Measurements from ENCODE around the gene MAPKBP1.

Gene MAPKBP1

GRCh38 chr15:41805711-41806110 is 31.4 kb downstream of the MAPKBP1 start:
- FAIRE-seq (no peak), DNase-seq (ENCODE audit: insufficient read length, low spot score) (no peak)

DNA sequence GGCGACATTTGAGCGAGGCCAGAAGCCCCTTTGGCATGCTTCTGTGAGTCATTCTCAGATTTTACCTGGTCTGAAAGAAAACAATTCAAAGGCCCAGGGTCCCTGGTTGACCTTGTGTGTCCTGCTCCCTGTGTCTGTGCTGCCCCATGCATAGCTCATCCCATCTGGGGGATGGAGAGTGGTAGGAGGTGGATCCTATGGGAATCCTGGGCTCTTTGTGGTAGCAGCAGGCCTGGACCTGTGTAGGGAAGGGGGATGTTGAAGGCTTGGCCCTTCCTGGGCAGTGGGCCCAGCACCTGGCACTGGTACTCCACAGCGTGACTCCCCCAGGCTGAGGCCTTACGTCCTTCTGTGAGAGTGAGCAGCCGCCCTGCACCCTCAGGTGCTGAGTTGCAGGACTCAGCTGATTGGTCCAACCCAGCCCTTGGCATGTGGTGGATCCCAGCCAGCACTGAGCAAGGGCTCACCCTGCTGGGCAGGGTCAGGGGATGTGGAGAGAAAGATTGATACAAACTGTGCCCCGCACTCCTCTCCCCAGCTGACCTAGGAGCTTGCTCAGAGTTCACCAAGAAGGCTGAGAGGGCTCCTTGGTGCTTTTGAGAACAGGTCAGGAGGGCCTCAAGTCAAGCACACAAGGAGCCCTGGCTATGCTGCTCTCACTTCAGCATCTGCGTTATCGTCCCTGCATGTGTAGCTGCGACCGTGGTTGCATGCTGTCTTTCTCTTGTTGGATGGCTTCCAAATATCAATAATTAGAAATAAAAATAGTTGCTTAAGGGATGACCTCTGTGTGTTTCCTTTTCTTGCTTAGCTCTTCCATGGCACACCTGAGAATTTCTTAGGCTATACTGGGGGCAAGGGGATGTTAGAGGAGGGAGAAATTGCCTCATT is 32.3 kb downstream of the MAPKBP1 start:
- DNase-seq (ENCODE audit: insufficient read length, low spot score) (peak; percentile 60), FAIRE-seq (peak; percentile 44)

GRCh38 chr15:41809121-41809520 is 34.8 kb downstream of the MAPKBP1 start:
- no peak for FAIRE-seq
- DNase-seq (ENCODE audit: insufficient read length, low spot score) = no peak

GRCh38 chr15:41809526-41810220 is 35.4 kb downstream of the MAPKBP1 start:
- DNase-seq (ENCODE audit: insufficient read length, low spot score) = no peak
- no peak for FAIRE-seq

DNA sequence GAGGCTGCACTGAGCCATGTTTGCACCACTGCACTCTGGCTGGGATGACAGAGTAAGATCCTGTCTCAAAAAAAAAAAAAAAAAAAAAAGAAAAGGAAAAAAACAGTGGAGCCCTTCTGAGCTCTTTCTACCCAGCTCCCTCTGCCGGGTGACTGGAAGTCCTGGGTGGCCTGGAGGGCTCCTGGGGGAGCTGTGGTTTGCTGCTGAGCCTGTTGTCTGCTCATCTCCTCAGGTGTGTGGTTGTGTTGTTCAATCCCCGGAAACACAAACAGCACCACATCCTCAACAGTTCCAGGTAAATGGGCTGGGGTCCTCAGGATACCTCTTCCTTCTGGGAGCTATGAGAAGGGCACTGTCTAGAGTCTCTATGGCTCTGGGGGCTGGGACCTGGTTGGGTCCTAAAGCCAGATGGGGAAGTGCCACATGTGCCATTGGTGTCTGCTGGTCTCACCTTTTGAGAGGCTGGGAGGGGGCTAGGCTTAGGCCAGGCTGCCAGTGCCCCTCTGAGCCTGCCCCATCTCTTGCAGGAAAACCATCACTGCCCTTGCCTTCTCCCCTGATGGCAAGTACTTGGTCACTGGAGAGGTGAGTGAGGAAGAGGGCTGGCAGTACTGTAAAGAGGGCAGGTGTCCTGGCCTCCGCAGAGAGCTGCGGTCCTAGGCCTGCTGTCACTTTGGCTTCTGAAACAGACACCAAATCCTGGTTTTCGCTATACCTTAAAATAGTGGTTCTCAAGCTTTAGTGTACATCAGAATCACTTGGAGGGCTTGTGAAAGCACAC is 36.6 kb downstream of the MAPKBP1 start:
- DNase-seq (ENCODE audit: insufficient read length, low spot score) (no peak), FAIRE-seq (no peak)

DNA sequence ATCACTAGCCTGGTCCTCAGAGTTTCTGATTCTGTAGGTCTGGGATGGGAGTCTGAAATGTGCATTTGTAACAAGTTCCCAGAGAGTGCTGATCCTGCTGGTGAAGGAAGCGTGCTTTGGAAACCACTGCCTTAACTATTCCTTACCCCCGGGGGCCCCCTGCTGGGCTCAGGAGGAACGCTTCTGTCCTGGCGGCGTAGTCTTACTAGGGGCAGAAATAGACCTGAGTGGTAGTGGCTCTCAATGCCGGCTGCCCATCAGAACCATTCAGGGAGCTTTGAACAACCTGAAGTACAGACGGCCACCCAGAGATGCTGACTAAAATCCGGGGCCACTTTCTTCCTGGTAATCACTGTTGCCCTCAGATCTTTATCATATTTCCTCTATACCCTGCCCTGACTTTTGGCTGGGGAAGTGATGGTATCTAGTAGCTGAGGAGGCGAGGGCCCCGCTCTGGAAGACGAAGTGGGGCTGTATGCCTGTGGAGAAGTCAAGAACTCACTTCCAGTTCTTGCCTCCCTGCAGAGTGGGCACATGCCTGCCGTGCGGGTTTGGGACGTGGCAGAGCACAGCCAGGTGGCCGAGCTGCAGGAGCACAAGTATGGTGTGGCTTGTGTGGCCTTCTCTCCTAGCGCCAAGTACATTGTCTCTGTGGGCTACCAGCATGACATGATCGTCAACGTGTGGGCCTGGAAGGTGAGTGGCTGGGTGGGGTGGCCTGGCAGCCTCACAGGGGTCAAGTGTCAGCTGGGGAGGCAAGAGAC is 37.3 kb downstream of the MAPKBP1 start:
- peak; percentile 85 for DNase-seq (ENCODE audit: insufficient read length, low spot score)
- peak; percentile 55 for FAIRE-seq

DNA sequence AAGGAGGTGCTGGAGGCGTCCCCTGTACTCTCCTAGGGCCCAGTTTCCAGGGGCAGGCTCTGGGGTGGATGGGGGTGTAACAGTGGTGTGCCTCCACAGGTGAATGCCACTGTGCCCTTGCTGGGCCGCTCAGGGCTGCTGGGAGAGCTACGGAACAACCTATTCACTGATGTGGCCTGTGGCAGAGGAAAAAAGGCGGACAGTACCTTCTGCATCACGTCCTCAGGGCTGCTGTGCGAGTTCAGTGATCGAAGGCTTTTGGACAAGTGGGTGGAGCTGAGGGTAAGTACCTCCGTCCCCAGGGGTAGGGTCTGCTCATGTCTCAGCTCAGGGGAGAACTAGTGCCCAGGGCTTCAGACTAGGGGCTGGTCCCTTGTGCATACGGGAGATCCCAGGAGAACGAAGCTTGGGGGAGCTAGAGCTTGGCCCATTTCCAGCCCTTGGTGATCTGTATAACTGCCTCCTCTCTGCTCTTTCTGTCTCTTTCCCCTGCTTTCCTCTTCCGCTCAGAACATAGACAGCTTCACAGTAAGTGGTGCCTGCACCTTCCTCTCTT is 38.6 kb downstream of the MAPKBP1 start:
- DNase-seq (ENCODE audit: insufficient read length, low spot score) (no peak), FAIRE-seq (no peak)

DNA sequence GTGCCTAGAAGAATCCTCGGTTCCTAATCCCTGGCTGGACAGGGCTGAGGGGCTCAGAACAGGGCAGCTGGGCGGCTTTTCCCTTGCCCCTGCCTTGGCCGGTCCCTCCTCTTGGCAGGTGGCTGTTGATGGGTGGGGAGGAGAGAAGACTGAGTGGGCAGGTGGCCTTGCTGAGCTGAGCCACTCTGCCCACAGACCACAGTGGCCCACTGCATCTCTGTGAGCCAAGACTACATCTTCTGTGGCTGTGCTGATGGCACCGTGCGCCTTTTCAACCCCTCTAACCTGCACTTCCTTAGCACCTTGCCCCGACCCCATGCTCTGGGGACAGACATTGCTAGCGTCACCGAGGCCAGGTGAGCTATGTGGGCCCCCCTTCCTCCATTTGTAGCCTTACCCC is 39.1 kb downstream of the MAPKBP1 start:
- no peak for FAIRE-seq
- no peak for DNase-seq (ENCODE audit: insufficient read length, low spot score)

- FAIRE-seq (no peak), DNase-seq (ENCODE audit: insufficient read length, low spot score) (no peak)
Observed at GRCh38 chr15:41814534-41814933, 40.2 kb downstream of the MAPKBP1 start.

DNA sequence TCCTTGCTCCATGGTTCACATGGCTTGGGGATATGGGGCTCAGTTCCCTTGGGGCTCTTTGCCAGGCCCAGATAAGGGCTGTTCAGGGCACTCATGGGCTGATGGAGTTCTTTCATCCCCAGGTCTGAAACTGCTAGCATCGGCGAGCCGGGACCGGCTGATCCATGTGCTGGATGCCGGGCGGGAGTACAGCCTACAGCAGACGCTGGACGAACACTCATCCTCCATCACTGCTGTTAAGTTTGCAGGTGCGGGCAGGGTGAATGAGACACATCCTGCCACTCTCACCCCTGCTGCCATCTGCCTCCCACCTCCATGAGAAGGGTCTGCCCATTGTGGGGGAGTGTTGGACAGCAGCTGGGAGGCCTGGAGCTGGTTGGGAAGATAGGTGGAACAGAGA is 42.5 kb downstream of the MAPKBP1 start:
- DNase-seq (ENCODE audit: insufficient read length, low spot score) (no peak), FAIRE-seq (no peak)

DNA sequence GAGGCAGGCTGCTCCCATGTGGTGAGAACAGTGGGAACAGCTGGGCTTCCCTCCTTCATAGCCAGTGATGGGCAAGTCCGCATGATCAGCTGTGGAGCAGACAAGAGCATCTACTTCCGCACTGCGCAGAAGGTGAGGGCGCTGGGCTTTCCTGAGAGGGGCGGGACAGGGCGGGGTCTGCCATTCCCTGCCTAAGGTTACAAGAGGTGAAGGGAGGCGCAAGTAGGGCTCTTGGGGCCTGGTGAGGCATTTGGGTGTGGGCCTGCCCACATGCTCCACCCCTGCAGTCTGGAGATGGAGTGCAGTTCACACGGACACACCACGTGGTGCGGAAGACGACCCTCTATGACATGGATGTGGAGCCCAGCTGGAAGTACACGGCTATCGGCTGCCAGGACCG is 43.0 kb downstream of the MAPKBP1 start:
- FAIRE-seq = no peak
- DNase-seq (ENCODE audit: insufficient read length, low spot score) = no peak

DNA sequence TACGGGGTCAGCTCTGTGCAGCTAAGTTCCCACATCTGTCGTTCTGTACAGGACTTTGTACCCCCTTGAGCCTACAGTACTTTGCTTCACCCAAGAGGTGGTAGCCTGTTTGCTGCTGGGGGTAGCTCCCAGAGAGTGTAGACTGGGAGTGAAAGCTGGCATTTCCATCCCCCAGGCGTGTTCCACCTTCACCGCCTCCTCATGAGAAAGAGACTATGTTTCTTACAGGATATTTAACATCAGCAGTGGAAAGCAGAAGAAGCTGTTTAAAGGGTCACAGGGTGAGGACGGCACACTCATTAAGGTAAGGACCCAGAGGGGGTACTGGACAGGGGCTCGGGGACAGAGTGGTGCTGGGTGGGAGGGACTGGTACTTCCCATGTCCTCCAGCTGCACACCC is 43.5 kb downstream of the MAPKBP1 start:
- FAIRE-seq = no peak

GRCh38 chr15:41819455-41820050 is 45.3 kb downstream of the MAPKBP1 start:
- DNase-seq (ENCODE audit: insufficient read length, low spot score) = no peak
- no peak for FAIRE-seq

More for the DNA sequence above, 43.5 kb downstream of the MAPKBP1 start:
- DNase-seq (ENCODE audit: insufficient read length, low spot score) = no peak

GRCh38 chr15:41820791-41821423 is 46.6 kb downstream of the MAPKBP1 start:
- DNase-seq (ENCODE audit: insufficient read length, low spot score) (no peak), FAIRE-seq (no peak)

- FAIRE-seq (no peak), DNase-seq (ENCODE audit: insufficient read length, low spot score) (no peak)
Observed at GRCh38 chr15:41821831-41822230, 47.5 kb downstream of the MAPKBP1 start.

- no peak for DNase-seq (ENCODE audit: insufficient read length, low spot score)
- no peak for FAIRE-seq
Observed at GRCh38 chr15:41822471-41822870, 48.2 kb downstream of the MAPKBP1 start.

GRCh38 chr15:41822957-41823356 is 48.7 kb downstream of the MAPKBP1 start:
- DNase-seq (ENCODE audit: insufficient read length, low spot score) (no peak), FAIRE-seq (no peak)

- FAIRE-seq (no peak), DNase-seq (ENCODE audit: insufficient read length, low spot score) (no peak)
Observed at GRCh38 chr15:41823502-41823901, 49.2 kb downstream of the MAPKBP1 start.

- no peak for FAIRE-seq
- DNase-seq (ENCODE audit: insufficient read length, low spot score) = no peak
Observed at GRCh38 chr15:41824062-41824745, 49.9 kb downstream of the MAPKBP1 start.

All from HTR-8/SVneo (cell line).